HUES6 (cell line): ENCODE results near the gene ZNF804A.

ENCODE experiments used
- H3K27ac ChIP-seq: 2 replicates; pipeline ENCODE4 v1.7.0; 2013; ENCODE audit warnings: low read depth, mild to moderate bottlenecking, low read length, inconsistent platforms
- H3K27me3 ChIP-seq: 2 replicates; pipeline ENCODE4 v1.6.1; 2013; ENCODE audit warnings: low read length; ENCODE audit not compliant: control insufficient read depth, insufficient read depth
- H3K36me3 ChIP-seq: 2 replicates; pipeline ENCODE4 v1.6.1; 2013; ENCODE audit warnings: low read length; ENCODE audit not compliant: control insufficient read depth, insufficient read depth
- H3K4me1 ChIP-seq: 2 replicates; pipeline ENCODE4 v1.6.1; 2013; ENCODE audit warnings: low read length; ENCODE audit not compliant: control insufficient read depth, insufficient read depth
- H3K4me3 ChIP-seq: 2 replicates; pipeline ENCODE4 v1.5.1; 2013; ENCODE audit warnings: low read depth, low read length
- H3K9ac ChIP-seq: one replicate; pipeline ENCODE4 v1.6.1; 2013; ENCODE audit warnings: mild to moderate bottlenecking, low read length
- H3K9me3 ChIP-seq: 2 replicates; pipeline ENCODE4 v1.6.1; 2013; ENCODE audit warnings: low read depth, low read length; ENCODE audit not compliant: control insufficient read depth, insufficient read depth

ZNF804A gene

DNA sequence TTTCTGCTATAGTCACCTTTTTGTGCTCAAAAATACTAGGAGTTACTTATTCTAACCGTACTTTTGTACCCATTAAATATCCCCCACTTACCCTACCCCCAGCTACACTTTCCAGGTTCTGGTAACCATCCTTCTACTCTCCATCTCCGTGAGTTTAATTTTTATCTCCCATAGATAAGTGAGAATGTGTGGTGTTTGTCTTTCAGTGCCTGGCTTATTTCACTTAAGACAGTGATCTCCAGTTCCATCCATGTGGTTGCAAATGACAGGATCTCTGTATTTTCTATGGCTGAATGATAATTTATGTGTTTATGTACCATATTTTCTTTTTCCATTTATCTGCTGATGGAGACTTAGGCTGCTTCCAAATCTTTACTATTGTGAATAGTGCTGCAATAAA lies 323.3 kb downstream of the ZNF804A start:
- Histone ChIP-seq H3K4me3 (no peak overlapping the region), H3K9me3 (no peaks in the 10 kb centered on the region), H3K27me3 (no peaks in the 10 kb centered on the region), H3K36me3 (no peaks in the 10 kb centered on the region), H3K27ac (no peak overlapping the region), H3K9ac (no peak overlapping the region), H3K4me1 (no peaks in the 10 kb centered on the region)

DNA sequence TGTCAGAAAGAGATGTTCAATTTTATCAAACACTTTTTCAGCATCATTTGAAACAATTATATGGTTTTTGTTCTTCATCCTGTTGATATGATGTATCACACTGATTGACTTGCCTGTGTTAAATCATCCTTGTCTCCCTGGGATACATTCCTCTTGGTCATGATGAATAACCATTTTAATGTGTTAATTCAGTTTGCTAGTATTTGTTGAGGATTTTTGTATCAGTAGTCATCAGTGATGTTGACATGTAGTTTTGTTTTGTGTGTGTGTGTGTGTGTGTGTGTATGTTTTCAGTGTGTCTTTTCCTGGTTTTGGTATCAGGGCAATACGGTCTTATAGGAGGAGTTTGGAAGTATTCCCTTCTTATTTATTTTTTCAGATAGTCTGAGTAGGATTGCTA lies 325.4 kb downstream of the ZNF804A start:
- Histone ChIP-seq H3K4me1 (no peaks in the 10 kb centered on the region), H3K36me3 (no peaks in the 10 kb centered on the region), H3K27me3 (no peaks in the 10 kb centered on the region), H3K9me3 (no peaks in the 10 kb centered on the region), H3K27ac (no peak overlapping the region), H3K9ac (no peak overlapping the region), H3K4me3 (no peak overlapping the region)

DNA sequence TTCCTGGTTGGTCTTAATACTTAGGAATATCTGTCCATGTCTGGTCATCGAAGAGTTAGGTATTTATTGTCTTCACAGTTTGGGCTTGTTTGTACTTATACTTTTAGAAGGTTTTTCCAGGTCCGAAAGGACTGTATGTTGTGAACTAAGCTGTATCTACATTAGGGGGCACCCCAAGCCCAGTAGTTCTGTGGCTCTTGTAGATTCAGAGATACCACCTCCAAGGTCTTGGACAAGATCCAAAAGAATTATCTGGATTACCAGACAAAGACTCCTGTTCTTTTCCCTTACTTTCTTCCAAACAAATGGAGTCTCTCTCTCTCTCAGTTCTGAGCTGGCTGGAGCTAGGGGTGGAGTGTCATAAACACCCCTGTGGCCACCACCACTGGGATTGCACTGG lies 328.7 kb downstream of the ZNF804A start:
- Histone ChIP-seq H3K36me3 (no peaks in the 10 kb centered on the region), H3K27me3 (no peaks in the 10 kb centered on the region), H3K27ac (no peak overlapping the region), H3K9me3 (peaks cover 9% of the 10 kb centered on the region), H3K4me3 (no peak overlapping the region), H3K4me1 (no peaks in the 10 kb centered on the region), H3K9ac (no peak overlapping the region)

DNA sequence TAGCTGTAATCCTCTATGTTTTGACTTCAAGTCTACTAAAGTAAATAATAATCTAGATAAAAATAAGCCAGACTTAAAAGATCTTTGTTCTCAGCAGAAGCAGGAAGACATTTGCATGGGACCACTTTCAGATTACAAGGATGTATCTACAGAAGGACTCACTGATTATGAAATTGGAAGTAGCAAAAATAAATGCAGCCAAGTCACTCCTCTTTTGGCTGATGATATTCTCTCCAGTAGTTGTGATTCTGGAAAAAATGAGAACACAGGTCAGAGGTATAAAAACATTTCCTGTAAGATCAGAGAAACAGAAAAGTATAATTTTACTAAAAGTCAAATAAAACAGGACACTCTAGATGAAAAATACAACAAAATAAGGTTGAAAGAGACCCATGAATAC lies 338.4 kb downstream of the ZNF804A start:
- Histone ChIP-seq H3K36me3 (no peaks in the 10 kb centered on the region), H3K4me3 (no peak overlapping the region), H3K9me3 (peaks cover 5% of the 10 kb centered on the region; the same call in 1 of the 2 replicates), H3K4me1 (no peaks in the 10 kb centered on the region), H3K27me3 (no peaks in the 10 kb centered on the region), H3K9ac (no peak overlapping the region), H3K27ac (no peak overlapping the region)

DNA sequence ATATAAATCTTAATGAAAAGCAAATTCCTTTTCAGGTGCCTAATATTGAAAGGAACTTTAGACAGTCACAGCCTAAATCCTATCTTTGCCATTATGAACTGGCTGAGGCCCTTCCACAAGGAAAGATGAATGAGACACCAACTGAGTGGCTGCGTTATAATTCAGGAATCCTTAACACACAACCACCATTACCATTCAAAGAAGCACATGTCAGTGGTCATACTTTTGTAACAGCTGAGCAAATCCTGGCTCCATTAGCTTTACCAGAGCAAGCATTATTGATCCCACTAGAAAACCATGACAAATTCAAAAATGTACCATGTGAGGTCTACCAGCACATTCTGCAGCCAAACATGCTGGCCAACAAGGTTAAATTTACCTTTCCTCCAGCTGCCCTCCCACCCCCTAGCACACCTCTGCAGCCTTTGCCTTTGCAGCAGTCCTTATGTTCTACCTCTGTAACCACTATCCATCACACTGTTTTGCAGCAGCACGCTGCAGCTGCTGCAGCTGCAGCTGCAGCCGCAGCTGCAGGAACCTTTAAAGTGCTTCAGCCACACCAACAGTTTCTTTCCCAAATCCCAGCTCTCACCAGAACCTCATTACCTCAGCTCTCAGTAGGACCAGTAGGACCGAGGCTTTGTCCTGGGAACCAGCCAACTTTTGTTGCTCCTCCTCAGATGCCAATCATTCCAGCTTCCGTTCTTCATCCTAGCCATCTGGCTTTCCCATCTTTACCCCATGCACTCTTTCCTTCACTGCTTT lies 340.1 kb downstream of the ZNF804A start:
- no peak overlapping the region for H3K27ac ChIP-seq
- H3K4me3 ChIP-seq, result no peak overlapping the region
- H3K27me3 ChIP-seq, result no peaks in the 10 kb centered on the region
- no peaks in the 10 kb centered on the region for H3K4me1 ChIP-seq
- H3K36me3 ChIP-seq, result no peaks in the 10 kb centered on the region
- no peaks in the 10 kb centered on the region for H3K9me3 ChIP-seq
- H3K9ac ChIP-seq, result no peak overlapping the region

DNA sequence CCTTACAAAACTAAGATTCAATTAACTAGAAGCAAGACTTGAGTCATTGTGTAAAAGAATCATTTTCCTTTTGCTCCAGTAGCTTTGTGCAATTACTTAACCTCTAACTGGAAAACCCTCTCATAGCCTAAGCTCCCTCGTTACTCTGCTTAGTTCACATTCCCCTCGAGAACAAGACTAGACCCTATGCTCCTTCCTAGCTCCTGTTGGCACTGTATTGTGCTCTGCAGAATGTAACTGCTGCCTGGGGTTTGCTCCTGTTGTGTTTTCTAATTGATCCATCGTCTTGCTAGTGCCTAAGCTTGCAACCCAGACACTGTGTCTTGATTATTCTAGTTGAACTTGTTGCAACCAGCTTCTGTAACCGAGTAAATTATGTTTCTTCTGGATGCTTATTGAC lies 347.0 kb downstream of the ZNF804A start:
- H3K27ac ChIP-seq, result no peak overlapping the region
- no peaks in the 10 kb centered on the region for H3K9me3 ChIP-seq
- H3K9ac ChIP-seq, result no peak overlapping the region
- H3K27me3 ChIP-seq, result no peaks in the 10 kb centered on the region
- no peaks in the 10 kb centered on the region for H3K4me1 ChIP-seq
- no peaks in the 10 kb centered on the region for H3K36me3 ChIP-seq
- no peak overlapping the region for H3K4me3 ChIP-seq

DNA sequence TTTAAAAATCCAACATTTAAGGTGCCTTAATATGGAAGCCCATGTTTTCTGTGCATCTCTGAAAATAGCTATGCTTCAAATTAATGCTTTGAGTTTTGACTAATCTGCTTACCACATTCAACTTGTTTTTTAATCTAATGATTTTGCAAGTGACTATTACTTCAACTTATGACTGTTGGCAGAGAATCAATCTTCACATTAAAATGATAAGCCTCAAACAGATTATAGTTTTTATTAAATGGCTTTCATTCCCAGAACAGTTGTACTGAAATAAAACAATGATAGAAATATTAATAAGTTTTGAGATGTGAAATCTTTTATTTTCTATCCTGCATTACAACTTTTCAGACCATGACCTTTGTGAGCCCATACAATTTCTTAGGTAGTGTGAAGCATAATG lies 347.5 kb downstream of the ZNF804A start:
- Histone ChIP-seq H3K27me3 (no peaks in the 10 kb centered on the region), H3K27ac (no peak overlapping the region), H3K4me1 (no peaks in the 10 kb centered on the region), H3K36me3 (no peaks in the 10 kb centered on the region), H3K4me3 (no peak overlapping the region), H3K9ac (no peak overlapping the region), H3K9me3 (no peaks in the 10 kb centered on the region)

DNA sequence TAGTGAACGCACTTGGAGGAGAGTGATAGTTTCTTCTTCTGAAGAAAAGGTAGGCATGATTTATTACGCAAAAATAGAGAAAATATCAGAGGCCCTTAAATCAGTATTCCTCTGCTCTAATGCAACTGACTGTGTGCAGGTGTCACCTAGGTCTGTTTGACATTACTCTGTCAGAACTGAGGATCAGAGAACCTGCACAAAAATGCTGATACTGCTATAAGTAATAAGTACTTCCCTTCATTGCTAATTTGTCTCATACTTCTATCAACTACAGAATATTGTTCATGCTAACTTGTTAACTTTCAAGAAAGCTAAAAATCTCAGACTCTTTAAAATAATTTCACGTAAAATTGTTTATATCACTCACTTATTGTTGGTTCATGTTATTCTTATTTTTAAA lies 358.5 kb downstream of the ZNF804A start:
- Histone ChIP-seq H3K9me3 (peaks cover 4% of the 10 kb centered on the region; the same call in 1 of the 2 replicates), H3K4me1 (no peaks in the 10 kb centered on the region), H3K27ac (no peak overlapping the region), H3K36me3 (no peaks in the 10 kb centered on the region), H3K9ac (no peak overlapping the region), H3K4me3 (no peak overlapping the region), H3K27me3 (no peaks in the 10 kb centered on the region)

DNA sequence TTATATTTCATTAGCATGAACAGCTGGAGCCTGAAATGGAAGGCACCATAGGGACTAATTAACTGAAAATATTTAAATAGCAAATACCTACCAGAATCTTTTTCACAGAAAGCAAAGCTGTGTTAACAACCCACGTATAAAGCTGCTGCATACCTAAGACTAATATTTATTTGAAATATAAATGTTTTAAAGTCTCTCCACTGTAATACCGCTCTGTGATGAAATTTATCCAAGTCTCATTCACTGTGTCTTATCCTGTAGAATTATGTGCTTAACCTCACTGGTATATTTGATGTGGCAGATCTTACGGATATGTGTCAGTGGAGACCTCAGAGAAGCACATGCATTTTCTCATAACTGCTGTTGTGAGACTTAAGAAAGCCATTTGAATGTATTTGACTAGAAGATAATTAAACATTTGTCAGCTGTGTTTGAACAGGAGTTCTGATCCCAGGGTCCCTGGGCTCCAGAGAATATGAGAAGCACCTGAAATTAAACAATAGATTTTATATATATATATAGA lies 373.3 kb downstream of the ZNF804A start:
- no peak overlapping the region for H3K27ac ChIP-seq
- H3K36me3 ChIP-seq, result no peaks in the 10 kb centered on the region
- no peaks in the 10 kb centered on the region for H3K4me1 ChIP-seq
- H3K4me3 ChIP-seq, result no peak overlapping the region
- no peak overlapping the region for H3K9ac ChIP-seq
- peaks cover 4% of the 10 kb centered on the region; the same call in 1 of the 2 replicates for H3K9me3 ChIP-seq
- H3K27me3 ChIP-seq, result no peaks in the 10 kb centered on the region
